Measurements from ENCODE around the gene ASIC4.
A peak's percentile ranks its signal among the peaks of the same experiment; 100 is the strongest.

The ASIC4 gene

GRCh38 chr2:219510512-219511135, 3.7 kb upstream of the ASIC4 start:
- peaks cover 53% of the 10 kb centered on the region for H3K4me1 ChIP-seq (ENCODE audit: insufficient read depth, low read length)
- H3K9me3 ChIP-seq (ENCODE audit: control insufficient read depth, insufficient read depth, low read length): no peaks in the 10 kb centered on the region
- H3K9ac ChIP-seq (ENCODE audit: low read depth, low read length): no peak overlapping the region
- H3K36me3 ChIP-seq (ENCODE audit: insufficient read depth, low read length): no peaks in the 10 kb centered on the region

DNA sequence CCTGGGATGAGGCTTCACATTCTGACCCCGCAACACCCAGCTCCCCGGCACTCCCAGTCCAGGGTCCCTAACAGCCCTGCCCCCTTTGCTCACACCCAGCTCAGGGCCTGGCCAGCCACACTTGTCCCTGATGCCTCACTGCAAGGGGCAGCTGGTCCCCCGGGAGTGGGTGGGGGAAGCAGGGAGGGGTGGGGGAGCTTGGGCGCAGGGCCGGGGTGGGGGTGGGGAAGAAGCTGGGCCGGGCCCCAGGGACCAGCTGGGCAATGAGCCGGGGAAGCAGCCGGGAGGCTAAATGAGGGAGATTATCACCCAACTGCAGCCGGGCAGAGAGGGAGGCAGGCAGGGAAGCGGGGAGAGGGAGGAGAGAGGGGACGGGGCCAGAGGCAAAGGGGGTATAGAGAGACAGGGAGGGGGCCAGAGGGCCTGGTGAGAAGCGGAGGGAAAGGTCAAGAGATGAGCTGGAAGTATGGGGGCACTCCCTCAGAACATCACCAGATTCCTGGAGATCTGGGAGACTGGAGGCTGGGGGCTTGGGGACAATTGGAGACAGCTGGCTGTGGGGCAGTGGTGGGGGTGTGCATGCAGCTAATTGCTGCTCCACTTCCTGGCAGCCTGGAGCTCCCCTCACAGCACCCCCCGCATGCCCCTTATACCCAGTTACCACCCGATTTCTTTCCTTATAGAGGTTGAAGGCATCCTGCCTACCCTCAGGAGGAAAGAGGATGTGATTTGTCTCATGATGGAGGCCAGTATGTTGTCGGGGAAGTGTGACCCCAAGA, 2.5 kb upstream of the ASIC4 start:
- H3K4me1 ChIP-seq (ENCODE audit: insufficient read depth, low read length): peaks cover 44% of the 10 kb centered on the region
- H3K9ac ChIP-seq (ENCODE audit: low read depth, low read length): no peak overlapping the region
- H3K9me3 ChIP-seq (ENCODE audit: control insufficient read depth, insufficient read depth, low read length): no peaks in the 10 kb centered on the region
- H3K36me3 ChIP-seq (ENCODE audit: insufficient read depth, low read length): no peaks in the 10 kb centered on the region

- Histone ChIP-seq H3K36me3 (ENCODE audit: insufficient read depth, low read length) (no peaks in the 10 kb centered on the region), H3K9me3 (ENCODE audit: control insufficient read depth, insufficient read depth, low read length) (no peaks in the 10 kb centered on the region), H3K9ac (ENCODE audit: low read depth, low read length) (no peak overlapping the region), H3K4me1 (ENCODE audit: insufficient read depth, low read length) (peaks cover 37% of the 10 kb centered on the region)
These were observed 1.6 kb upstream of the ASIC4 start for GRCh38 chr2:219512524-219513216.

GRCh38 chr2:219513787-219514186, 495 bp upstream of the ASIC4 start:
- no peaks in the 10 kb centered on the region for H3K36me3 ChIP-seq (ENCODE audit: insufficient read depth, low read length)
- peak overlapping the region; percentile 8; the same call in 1 of the 2 replicates for H3K9ac ChIP-seq (ENCODE audit: low read depth, low read length)
- peaks cover 35% of the 10 kb centered on the region for H3K4me1 ChIP-seq (ENCODE audit: insufficient read depth, low read length)
- no peaks in the 10 kb centered on the region for H3K9me3 ChIP-seq (ENCODE audit: control insufficient read depth, insufficient read depth, low read length)

GRCh38 chr2:219514836-219515235, 554 bp downstream of the ASIC4 start:
- H3K36me3 ChIP-seq (ENCODE audit: insufficient read depth, low read length): no peaks in the 10 kb centered on the region
- no peak overlapping the region for H3K9ac ChIP-seq (ENCODE audit: low read depth, low read length)
- peaks cover 41% of the 10 kb centered on the region for H3K4me1 ChIP-seq (ENCODE audit: insufficient read depth, low read length)
- no peaks in the 10 kb centered on the region for H3K9me3 ChIP-seq (ENCODE audit: control insufficient read depth, insufficient read depth, low read length)

DNA sequence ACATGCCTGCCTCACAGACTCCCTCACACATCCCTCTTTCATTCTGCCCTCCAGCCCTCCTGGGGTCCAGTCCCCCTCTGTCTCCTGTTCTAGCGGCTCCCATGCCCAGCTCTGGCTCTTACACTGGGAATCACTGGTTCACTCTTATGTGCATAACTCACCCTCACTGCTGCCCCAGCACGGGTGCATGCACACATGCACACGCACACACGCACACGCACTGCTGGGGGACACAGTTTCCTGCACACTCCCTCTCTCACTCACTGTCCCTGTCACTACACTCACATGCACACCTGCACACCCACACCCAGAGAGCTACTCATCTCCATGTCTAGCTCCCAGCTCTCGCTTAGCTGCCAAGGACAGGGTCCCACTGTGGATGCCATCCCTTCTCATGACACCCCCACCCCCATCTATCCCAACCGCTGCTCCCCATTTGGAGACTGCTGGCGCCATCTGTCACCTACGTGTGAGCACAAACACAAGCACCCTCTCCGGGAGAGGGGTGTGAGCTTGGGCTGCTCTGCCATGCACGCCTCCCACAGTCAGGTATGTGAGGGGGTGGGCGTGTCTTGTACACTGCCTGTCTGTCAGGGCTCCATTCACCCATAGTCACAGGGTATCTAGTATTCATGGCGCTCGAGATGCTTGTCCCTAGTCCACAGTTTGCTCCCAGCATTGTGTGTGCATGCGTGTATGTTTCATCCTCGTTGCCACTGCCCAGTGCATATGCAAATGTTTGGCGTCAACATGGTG, 1.8 kb downstream of the ASIC4 start:
- H3K36me3 ChIP-seq (ENCODE audit: insufficient read depth, low read length): no peaks in the 10 kb centered on the region
- H3K9ac ChIP-seq (ENCODE audit: low read depth, low read length): no peak overlapping the region

GRCh38 chr2:219516888-219517287, 2.6 kb downstream of the ASIC4 start:
- Histone ChIP-seq H3K4me1 (ENCODE audit: insufficient read depth, low read length) (peaks cover 52% of the 10 kb centered on the region), H3K36me3 (ENCODE audit: insufficient read depth, low read length) (no peaks in the 10 kb centered on the region)

More for the DNA sequence above, 1.8 kb downstream of the ASIC4 start:
- Histone ChIP-seq H3K4me1 (ENCODE audit: insufficient read depth, low read length) (peaks cover 49% of the 10 kb centered on the region), H3K9me3 (ENCODE audit: control insufficient read depth, insufficient read depth, low read length) (no peaks in the 10 kb centered on the region)

DNA sequence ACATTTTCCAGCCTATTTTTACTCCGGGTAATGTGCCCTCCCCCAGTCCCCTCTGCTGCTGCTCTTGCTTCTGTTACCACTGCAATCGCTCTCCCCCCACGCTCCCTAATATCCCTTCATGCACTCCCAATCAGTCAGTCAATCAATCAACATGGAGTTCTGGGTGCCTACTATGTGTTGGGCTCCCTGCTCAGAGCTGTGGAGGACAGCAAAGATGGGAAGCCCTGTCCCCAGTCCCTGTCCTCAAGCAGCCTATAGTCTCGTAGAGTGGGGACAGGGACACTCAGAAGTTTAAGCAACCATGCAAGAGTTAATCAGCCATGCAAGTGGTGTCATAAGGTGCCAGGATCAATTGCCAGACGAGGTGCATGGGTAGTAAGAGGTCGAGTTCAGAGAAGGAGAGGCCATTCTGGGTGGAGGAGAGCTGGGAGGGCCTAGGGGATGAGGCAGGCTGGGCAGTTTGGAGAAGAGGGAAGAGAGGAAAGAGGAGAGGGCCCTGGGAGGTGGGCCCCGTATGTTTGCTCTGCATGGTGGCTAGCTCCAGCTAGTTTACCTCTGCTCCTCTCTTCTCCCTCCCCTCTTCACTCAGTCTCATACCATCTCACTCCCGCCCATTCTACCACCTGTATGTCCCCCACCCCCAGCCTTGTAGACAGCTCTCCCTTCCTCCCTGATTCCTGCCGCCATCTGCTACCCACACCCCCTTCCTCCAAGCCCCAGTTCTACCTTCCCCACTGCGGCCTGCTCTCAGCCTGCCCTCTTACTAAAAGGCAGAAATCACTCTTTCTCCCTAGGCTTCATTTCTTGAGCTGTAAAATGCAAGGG, 3.9 kb downstream of the ASIC4 start:
- Histone ChIP-seq H3K4me1 (ENCODE audit: insufficient read depth, low read length) (peaks cover 40% of the 10 kb centered on the region), H3K9ac (ENCODE audit: low read depth, low read length) (no peak overlapping the region), H3K36me3 (ENCODE audit: insufficient read depth, low read length) (no peaks in the 10 kb centered on the region), H3K9me3 (ENCODE audit: control insufficient read depth, insufficient read depth, low read length) (no peaks in the 10 kb centered on the region)

More at GRCh38 chr2:219516888-219517287, 2.6 kb downstream of the ASIC4 start:
- Histone ChIP-seq H3K9me3 (ENCODE audit: control insufficient read depth, insufficient read depth, low read length) (no peaks in the 10 kb centered on the region), H3K9ac (ENCODE audit: low read depth, low read length) (no peak overlapping the region)

DNA sequence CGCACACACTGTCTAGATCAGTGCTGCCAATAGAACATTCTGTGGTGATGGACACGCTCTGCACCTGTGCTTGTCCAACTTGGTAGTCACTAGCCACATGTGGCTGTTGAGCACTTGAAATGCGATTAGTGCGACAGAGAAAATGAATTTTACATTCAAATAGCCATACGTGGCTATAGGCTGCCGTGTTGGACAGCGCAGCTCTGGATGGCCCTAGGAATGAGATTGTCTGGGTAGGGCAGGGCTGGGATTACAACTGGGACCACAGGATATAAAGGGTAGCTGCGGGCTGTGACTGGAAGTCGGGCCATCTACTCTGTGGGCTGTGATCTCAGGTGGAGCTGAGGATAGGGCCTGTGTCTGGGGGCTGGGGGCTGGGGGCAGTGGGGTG, 5.2 kb downstream of the ASIC4 start:
- Histone ChIP-seq H3K9ac (ENCODE audit: low read depth, low read length) (no peak overlapping the region), H3K9me3 (ENCODE audit: control insufficient read depth, insufficient read depth, low read length) (no peaks in the 10 kb centered on the region), H3K36me3 (ENCODE audit: insufficient read depth, low read length) (no peaks in the 10 kb centered on the region), H3K4me1 (ENCODE audit: insufficient read depth, low read length) (peaks cover 27% of the 10 kb centered on the region)

GRCh38 chr2:219520079-219520478, 5.8 kb downstream of the ASIC4 start:
- Histone ChIP-seq H3K9me3 (ENCODE audit: control insufficient read depth, insufficient read depth, low read length) (no peaks in the 10 kb centered on the region), H3K9ac (ENCODE audit: low read depth, low read length) (no peak overlapping the region), H3K4me1 (ENCODE audit: insufficient read depth, low read length) (peaks cover 26% of the 10 kb centered on the region), H3K36me3 (ENCODE audit: insufficient read depth, low read length) (no peaks in the 10 kb centered on the region)

DNA sequence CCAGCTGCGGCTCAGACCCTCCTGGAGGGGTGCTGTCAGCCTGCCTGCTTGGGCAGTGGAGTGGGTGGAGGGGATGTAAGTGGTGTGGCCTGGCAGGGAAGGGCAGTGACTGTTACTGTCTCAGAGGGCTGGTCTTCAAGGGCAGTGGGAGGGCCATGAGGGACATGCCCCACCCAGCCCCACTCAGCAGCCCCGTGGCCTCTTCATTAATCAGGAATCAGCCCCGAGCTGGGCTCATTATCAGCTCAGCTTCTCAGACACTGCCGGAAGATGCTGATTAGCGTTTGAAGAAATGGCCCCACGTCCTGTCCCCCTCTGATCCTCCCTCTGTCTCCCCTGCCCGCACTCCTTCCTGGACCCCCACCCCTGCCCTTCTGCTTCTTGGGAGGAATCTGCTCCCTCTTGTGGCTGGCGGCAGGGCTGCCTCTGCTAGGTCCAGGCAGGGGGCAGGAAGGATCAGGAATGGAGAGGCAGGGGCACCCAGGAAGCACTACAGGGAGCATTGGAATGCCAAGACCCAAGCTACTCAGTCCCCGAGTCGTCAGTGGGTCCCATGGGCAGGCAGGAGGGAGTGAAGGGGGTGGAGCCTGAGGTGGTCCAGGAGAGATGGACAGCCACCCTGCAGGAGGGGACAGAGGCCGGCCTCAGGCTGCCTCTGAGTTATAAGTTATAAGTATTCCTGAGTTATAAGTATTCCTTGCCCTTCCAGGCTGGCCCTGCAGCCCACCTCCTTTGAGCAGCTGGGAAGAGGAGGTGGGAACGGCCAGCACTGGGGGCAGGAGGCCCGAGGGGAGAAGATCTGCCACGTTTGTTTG, 7.0 kb downstream of the ASIC4 start:
- H3K4me1 ChIP-seq (ENCODE audit: insufficient read depth, low read length): peaks cover 26% of the 10 kb centered on the region
- no peaks in the 10 kb centered on the region for H3K9me3 ChIP-seq (ENCODE audit: control insufficient read depth, insufficient read depth, low read length)
- 0 out of 2 replicates have a peak overlapping the region, but pooled peaks have one; percentile 36 for H3K9ac ChIP-seq (ENCODE audit: low read depth, low read length)
- H3K36me3 ChIP-seq (ENCODE audit: insufficient read depth, low read length): no peaks in the 10 kb centered on the region

GRCh38 chr2:219522111-219523030, 8.1 kb downstream of the ASIC4 start:
- peak overlapping the region; percentile 42; the same call in 1 of the 2 replicates for H3K9ac ChIP-seq (ENCODE audit: low read depth, low read length)
- no peaks in the 10 kb centered on the region for H3K36me3 ChIP-seq (ENCODE audit: insufficient read depth, low read length)
- H3K9me3 ChIP-seq (ENCODE audit: control insufficient read depth, insufficient read depth, low read length): no peaks in the 10 kb centered on the region
- peaks cover 26% of the 10 kb centered on the region for H3K4me1 ChIP-seq (ENCODE audit: insufficient read depth, low read length)
